ENCODE data around the gene SAMMSON. TPM values are rescaled to one million over a fixed set of nuclear protein-coding genes. Genes with fewer than 3 reads are reported as not detected.

The SAMMSON gene
- polyA plus RNA-seq, 1 donor (not counting 4 experiments of a cell fraction or from before 2014, with no cell fraction given): not detected

DNA sequence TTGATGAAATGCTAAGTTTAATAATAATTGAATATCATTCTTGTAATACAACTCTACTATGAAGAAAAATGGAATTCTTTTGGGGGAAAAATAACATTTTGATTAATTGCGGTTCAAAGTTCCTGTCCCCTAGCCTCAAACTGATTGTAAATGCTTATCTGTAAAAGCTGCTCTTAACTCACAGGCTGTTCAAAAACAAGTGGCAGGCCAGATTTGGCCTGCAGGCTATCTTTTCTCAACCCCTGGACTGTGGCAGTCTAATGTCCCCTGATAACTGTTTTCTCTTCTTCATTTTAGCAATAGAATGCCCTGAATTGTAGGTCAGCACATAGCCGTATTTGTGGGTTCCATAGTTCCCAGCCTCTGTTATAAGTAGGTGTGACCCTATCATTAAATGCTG, 23.5 kb upstream of the SAMMSON start:
- no peak overlapping the region for H2AFZ ChIP-seq (ENCODE audit: control insufficient read depth, low read length)
- H3K27ac ChIP-seq (ENCODE audit: control insufficient read depth, insufficient read depth, low read length): no peak overlapping the region
- no peaks in the 10 kb centered on the region for H3K27me3 ChIP-seq (ENCODE audit: control insufficient read depth, extremely low read depth, insufficient read depth, low read length)
- H3K4me3 ChIP-seq (ENCODE audit: control insufficient read depth in 2 of 3, extremely low read depth in 1 of 3, insufficient read depth in 2 of 3, low read depth in 1 of 3, low read length in 3 of 3): no peak overlapping the region
- dilution Hi-C loops (cut with MboI; ENCODE audit: extremely low pct_ligation_motif_present, low sequenced_read_pairs): no loop called here
- no peaks in the 10 kb centered on the region for H3K9me1 ChIP-seq (ENCODE audit: control insufficient read depth, extremely low read depth, insufficient read depth, low read length)
- H3K9me3 ChIP-seq (ENCODE audit: control insufficient read depth, low read depth, low read length): no peaks in the 10 kb centered on the region
- FAIRE-seq: no peak
- no peaks in the 10 kb centered on the region for H3K36me3 ChIP-seq (ENCODE audit: control insufficient read depth in 2 of 2, extremely low read depth in 1 of 2, insufficient read depth in 2 of 2, low read length in 2 of 2)
- no peaks in the 10 kb centered on the region for H3K79me2 ChIP-seq (ENCODE audit: control insufficient read depth, insufficient read depth, low read length)
- no peaks in the 10 kb centered on the region for H3K4me1 ChIP-seq (ENCODE audit: control insufficient read depth, extremely low read depth, insufficient read depth, low read length)
- no peak overlapping the region for H3K4me2 ChIP-seq (ENCODE audit: control insufficient read depth, extremely low read depth, insufficient read depth, low read depth, low read length)
- no peaks in the 10 kb centered on the region for H4K20me1 ChIP-seq (ENCODE audit: control insufficient read depth, extremely low read depth, insufficient read depth, low read length)
- no peak for DNase-seq (ENCODE audit: low read depth, low spot score)
- TF ChIP-seq, protein P1, sequence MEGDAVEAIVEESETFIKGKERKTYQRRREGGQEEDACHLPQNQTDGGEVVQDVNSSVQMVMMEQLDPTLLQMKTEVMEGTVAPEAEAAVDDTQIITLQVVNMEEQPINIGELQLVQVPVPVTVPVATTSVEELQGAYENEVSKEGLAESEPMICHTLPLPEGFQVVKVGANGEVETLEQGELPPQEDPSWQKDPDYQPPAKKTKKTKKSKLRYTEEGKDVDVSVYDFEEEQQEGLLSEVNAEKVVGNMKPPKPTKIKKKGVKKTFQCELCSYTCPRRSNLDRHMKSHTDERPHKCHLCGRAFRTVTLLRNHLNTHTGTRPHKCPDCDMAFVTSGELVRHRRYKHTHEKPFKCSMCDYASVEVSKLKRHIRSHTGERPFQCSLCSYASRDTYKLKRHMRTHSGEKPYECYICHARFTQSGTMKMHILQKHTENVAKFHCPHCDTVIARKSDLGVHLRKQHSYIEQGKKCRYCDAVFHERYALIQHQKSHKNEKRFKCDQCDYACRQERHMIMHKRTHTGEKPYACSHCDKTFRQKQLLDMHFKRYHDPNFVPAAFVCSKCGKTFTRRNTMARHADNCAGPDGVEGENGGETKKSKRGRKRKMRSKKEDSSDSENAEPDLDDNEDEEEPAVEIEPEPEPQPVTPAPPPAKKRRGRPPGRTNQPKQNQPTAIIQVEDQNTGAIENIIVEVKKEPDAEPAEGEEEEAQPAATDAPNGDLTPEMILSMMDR (optimal IDR thresholded peaks at IDR 0.05 in 1 of 3, IDR thresholded peaks at IDR 0.05 in 1 of 3, conservative IDR thresholded peaks at IDR 0.05 in 1 of 3; ENCODE audit: extremely low read depth in 1 of 3, insufficient read depth in 2 of 3, low read length in 3 of 3): no peak
- TF ChIP-seq EZH2 (IDR thresholded peaks at IDR 0.05; ENCODE audit: low read length): no peak
- no peak overlapping the region for H3K9ac ChIP-seq (ENCODE audit: control insufficient read depth, extremely low read depth, insufficient read depth, low read length)

DNA sequence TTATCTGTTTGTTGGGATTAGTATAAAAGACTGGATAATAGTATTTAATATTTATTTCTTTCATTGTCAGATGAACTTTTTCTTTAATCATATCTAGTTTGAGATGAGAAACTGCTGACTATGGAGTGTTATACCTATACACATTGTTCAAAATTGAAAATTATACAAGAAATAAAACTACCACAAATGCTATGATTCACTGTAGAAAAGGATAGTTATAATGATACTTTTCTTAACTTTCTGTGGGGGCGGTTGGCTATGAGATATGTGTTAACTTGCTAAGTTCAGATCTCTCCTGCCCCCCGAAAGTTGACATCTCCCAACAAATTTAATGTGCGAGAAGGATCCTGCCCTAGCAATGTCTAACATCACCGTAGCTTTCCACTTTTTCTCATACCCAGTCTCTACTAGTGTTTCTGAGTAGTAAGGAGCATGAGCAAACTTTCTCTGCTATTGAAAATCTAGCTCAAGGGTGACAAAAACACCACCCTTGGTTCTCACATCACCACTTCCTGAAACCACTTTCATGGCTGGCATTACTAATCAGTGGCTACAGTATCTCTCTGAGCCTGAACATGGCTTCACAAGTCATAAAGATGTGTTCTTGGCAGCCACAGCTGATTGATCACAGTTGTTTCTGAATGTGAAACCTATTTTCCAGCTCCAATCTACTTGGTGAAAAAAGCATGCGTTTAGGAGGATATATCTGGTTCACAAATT, 15.8 kb upstream of the SAMMSON start:
- DNase-seq (ENCODE audit: low read depth, low spot score) (no peak), FAIRE-seq (no peak)
- no peak overlapping the region for H3K4me2 ChIP-seq (ENCODE audit: control insufficient read depth, extremely low read depth, insufficient read depth, low read depth, low read length)
- no peak overlapping the region for H2AFZ ChIP-seq (ENCODE audit: control insufficient read depth, low read length)
- H3K79me2 ChIP-seq (ENCODE audit: control insufficient read depth, insufficient read depth, low read length): no peaks in the 10 kb centered on the region
- H3K36me3 ChIP-seq (ENCODE audit: control insufficient read depth in 2 of 2, extremely low read depth in 1 of 2, insufficient read depth in 2 of 2, low read length in 2 of 2): no peaks in the 10 kb centered on the region
- no peak overlapping the region for H3K27ac ChIP-seq (ENCODE audit: control insufficient read depth, insufficient read depth, low read length)
- no peaks in the 10 kb centered on the region for H3K9me3 ChIP-seq (ENCODE audit: control insufficient read depth, low read depth, low read length)
- dilution Hi-C loops (cut with MboI; ENCODE audit: extremely low pct_ligation_motif_present, low sequenced_read_pairs): no loop called here
- H3K4me1 ChIP-seq (ENCODE audit: control insufficient read depth, extremely low read depth, insufficient read depth, low read length): no peaks in the 10 kb centered on the region
- no peaks in the 10 kb centered on the region for H3K9me1 ChIP-seq (ENCODE audit: control insufficient read depth, extremely low read depth, insufficient read depth, low read length)
- H3K9ac ChIP-seq (ENCODE audit: control insufficient read depth, extremely low read depth, insufficient read depth, low read length): no peak overlapping the region
- no peak for TF ChIP-seq EZH2 (IDR thresholded peaks at IDR 0.05; ENCODE audit: low read length)
- no peaks in the 10 kb centered on the region for H4K20me1 ChIP-seq (ENCODE audit: control insufficient read depth, extremely low read depth, insufficient read depth, low read length)
- no peak overlapping the region for H3K4me3 ChIP-seq (ENCODE audit: control insufficient read depth in 2 of 3, extremely low read depth in 1 of 3, insufficient read depth in 2 of 3, low read depth in 1 of 3, low read length in 3 of 3)
- no peaks in the 10 kb centered on the region for H3K27me3 ChIP-seq (ENCODE audit: control insufficient read depth, extremely low read depth, insufficient read depth, low read length)

DNA sequence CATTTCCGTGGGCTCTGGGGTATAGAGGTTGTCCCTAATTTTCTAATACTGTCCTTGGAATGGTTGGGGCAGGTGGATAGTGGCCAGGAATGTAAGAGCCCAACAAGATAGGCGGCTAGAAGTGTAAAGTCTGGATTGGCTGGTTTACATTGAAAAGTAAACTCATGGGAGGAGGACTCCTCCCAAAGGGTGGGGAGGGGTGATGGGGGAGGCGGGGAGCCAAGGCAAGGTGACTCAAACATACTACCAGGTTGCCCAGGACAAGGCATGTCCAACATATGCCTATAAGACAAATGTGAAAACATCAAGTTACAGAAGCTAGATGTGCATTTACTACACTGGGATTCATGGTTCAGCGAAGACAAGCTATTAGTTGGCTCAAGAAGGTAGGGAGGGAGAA, 14.3 kb upstream of the SAMMSON start:
- no peaks in the 10 kb centered on the region for H4K20me1 ChIP-seq (ENCODE audit: control insufficient read depth, extremely low read depth, insufficient read depth, low read length)
- TF ChIP-seq, protein P1 (optimal IDR thresholded peaks at IDR 0.05 in 1 of 3, IDR thresholded peaks at IDR 0.05 in 1 of 3, conservative IDR thresholded peaks at IDR 0.05 in 1 of 3; ENCODE audit: extremely low read depth in 1 of 3, insufficient read depth in 2 of 3, low read length in 3 of 3): no peak
- TF ChIP-seq EZH2 (IDR thresholded peaks at IDR 0.05; ENCODE audit: low read length): no peak
- no peaks in the 10 kb centered on the region for H3K27me3 ChIP-seq (ENCODE audit: control insufficient read depth, extremely low read depth, insufficient read depth, low read length)
- H3K9me1 ChIP-seq (ENCODE audit: control insufficient read depth, extremely low read depth, insufficient read depth, low read length): no peaks in the 10 kb centered on the region
- H3K9me3 ChIP-seq (ENCODE audit: control insufficient read depth, low read depth, low read length): no peaks in the 10 kb centered on the region
- FAIRE-seq (no peak), DNase-seq (ENCODE audit: low read depth, low spot score) (no peak)
- H3K27ac ChIP-seq (ENCODE audit: control insufficient read depth, insufficient read depth, low read length): no peak overlapping the region
- dilution Hi-C loops (cut with MboI; ENCODE audit: extremely low pct_ligation_motif_present, low sequenced_read_pairs): no loop called here
- no peak overlapping the region for H3K4me3 ChIP-seq (ENCODE audit: control insufficient read depth in 2 of 3, extremely low read depth in 1 of 3, insufficient read depth in 2 of 3, low read depth in 1 of 3, low read length in 3 of 3)
- no peaks in the 10 kb centered on the region for H3K36me3 ChIP-seq (ENCODE audit: control insufficient read depth in 2 of 2, extremely low read depth in 1 of 2, insufficient read depth in 2 of 2, low read length in 2 of 2)
- H3K4me2 ChIP-seq (ENCODE audit: control insufficient read depth, extremely low read depth, insufficient read depth, low read depth, low read length): no peak overlapping the region
- no peak overlapping the region for H3K9ac ChIP-seq (ENCODE audit: control insufficient read depth, extremely low read depth, insufficient read depth, low read length)
- H2AFZ ChIP-seq (ENCODE audit: control insufficient read depth, low read length): no peak overlapping the region
- no peaks in the 10 kb centered on the region for H3K79me2 ChIP-seq (ENCODE audit: control insufficient read depth, insufficient read depth, low read length)
- no peaks in the 10 kb centered on the region for H3K4me1 ChIP-seq (ENCODE audit: control insufficient read depth, extremely low read depth, insufficient read depth, low read length)

Data from keratinocyte (primary cell).